H7 (cell line): Measurements from ENCODE around the gene NDUFS1. TPM values are rescaled to one million over a fixed set of nuclear protein-coding genes. Genes with fewer than 3 reads are reported as not detected.
"Not testable (repeated sequence)": the region's sequence is repeated elsewhere in the genome, so short reads cannot be mapped to it uniquely, and the experiment has no call there.

ENCODE experiments used
- DNase-seq: peaks from one replicate; pipeline ENCODE4 v3.0.0; 2012
- H3K27me3 ChIP-seq: 2 replicates; pipeline ENCODE4 v1.6.0; 2011; ENCODE audit warnings: mild to moderate bottlenecking, low read length; ENCODE audit not compliant: control insufficient read depth, insufficient read depth
- H3K36me3 ChIP-seq: replicated peaks from 2 replicates; pipeline ENCODE4 v1.5.1; 2011; ENCODE audit warnings: low read length; ENCODE audit not compliant: control insufficient read depth, insufficient read depth
- H3K4me3 ChIP-seq: 2 replicates; pipeline ENCODE4 v1.5.1; 2011; ENCODE audit warnings: low read depth, mild to moderate bottlenecking, control low read depth, low read length, moderate library complexity; ENCODE audit not compliant: insufficient read depth
- total RNA-seq: library from RNA; depleted of rRNA; stranded (reverse); fragments of >200 nt; shearing (Covaris generic); gene quantifications from 2 replicates; pipeline ENCODE4 v1.2.3, GENCODE V29; 2014; rRNA removed

NDUFS1 gene
- 93.7 and 115 TPM in 2 replicates for total RNA-seq

GRCh38 chr2:206159346-206160124, at the start of gene NDUFS1, which contains the start of gene EEF1B2:
NDUFS1 (minus strand) TSS chr2:206159444; CDS start chr2:206153678, 5,766 bp downstream.
EEF1B2 (plus strand) TSS chr2:206159895; CDS start chr2:206159980, 85 bp downstream.
- peaks cover 17% of the 10 kb centered on the region for H3K36me3 ChIP-seq
- no peaks in the 10 kb centered on the region for H3K27me3 ChIP-seq
- peak; percentile 96 for DNase-seq
- H3K4me3 ChIP-seq: peak within 1 kb of the TSS; percentile 84

- no peaks in the 10 kb centered on the region for H3K27me3 ChIP-seq
- no peak overlapping the region for H3K4me3 ChIP-seq
- no peaks in the 10 kb centered on the region for H3K36me3 ChIP-seq
Observed at GRCh38 chr2:206208900-206209299, 49.7 kb upstream of the NDUFS1 start.

GRCh38 chr2:206207316-206207715, 48.1 kb upstream of the NDUFS1 start:
- not testable (repeated sequence) for H3K4me3 ChIP-seq, DNase-seq, H3K27me3 ChIP-seq

More at GRCh38 chr2:206208900-206209299, 49.7 kb upstream of the NDUFS1 start:
- no peak for DNase-seq

GRCh38 chr2:206204710-206205109, 45.5 kb upstream of the NDUFS1 start:
- DNase-seq: no peak
- Histone ChIP-seq H3K36me3 (no peaks in the 10 kb centered on the region), H3K4me3 (no peak overlapping the region), H3K27me3 (no peaks in the 10 kb centered on the region)

More at GRCh38 chr2:206207316-206207715, 48.1 kb upstream of the NDUFS1 start:
- H3K36me3 ChIP-seq: not testable (repeated sequence)

GRCh38 chr2:206203331-206203730, 44.1 kb upstream of the NDUFS1 start:
- DNase-seq: no peak
- no peaks in the 10 kb centered on the region for H3K27me3 ChIP-seq
- no peak overlapping the region for H3K4me3 ChIP-seq
- no peaks in the 10 kb centered on the region for H3K36me3 ChIP-seq

- no peaks in the 10 kb centered on the region for H3K36me3 ChIP-seq
- no peaks in the 10 kb centered on the region for H3K27me3 ChIP-seq
- peak; percentile 24 for DNase-seq
- no peak overlapping the region for H3K4me3 ChIP-seq
Observed at GRCh38 chr2:206202446-206202845, 43.2 kb upstream of the NDUFS1 start.

GRCh38 chr2:206201075-206201848, 42.0 kb upstream of the NDUFS1 start:
- DNase-seq: no peak
- no peaks in the 10 kb centered on the region for H3K36me3 ChIP-seq
- H3K27me3 ChIP-seq: no peaks in the 10 kb centered on the region
- no peak overlapping the region for H3K4me3 ChIP-seq

GRCh38 chr2:206198677-206199076, 39.4 kb upstream of the NDUFS1 start:
- Histone ChIP-seq H3K36me3 (no peaks in the 10 kb centered on the region), H3K4me3 (no peak overlapping the region), H3K27me3 (no peaks in the 10 kb centered on the region)
- no peak for DNase-seq

GRCh38 chr2:206193671-206194357, 34.6 kb upstream of the NDUFS1 start:
- no peaks in the 10 kb centered on the region for H3K36me3 ChIP-seq
- no peak for DNase-seq
- no peaks in the 10 kb centered on the region for H3K27me3 ChIP-seq
- H3K4me3 ChIP-seq: no peak overlapping the region

GRCh38 chr2:206192157-206192556, 32.9 kb upstream of the NDUFS1 start:
- no peak for DNase-seq
- H3K27me3 ChIP-seq: no peaks in the 10 kb centered on the region
- no peaks in the 10 kb centered on the region for H3K36me3 ChIP-seq
- no peak overlapping the region for H3K4me3 ChIP-seq

GRCh38 chr2:206190689-206191088, 31.4 kb upstream of the NDUFS1 start:
- H3K27me3 ChIP-seq: no peaks in the 10 kb centered on the region
- no peak overlapping the region for H3K4me3 ChIP-seq
- DNase-seq: no peak
- no peaks in the 10 kb centered on the region for H3K36me3 ChIP-seq

- Histone ChIP-seq H3K36me3 (no peaks in the 10 kb centered on the region), H3K4me3 (no peak overlapping the region), H3K27me3 (no peaks in the 10 kb centered on the region)
- no peak for DNase-seq
Observed at GRCh38 chr2:206190111-206190510, 30.9 kb upstream of the NDUFS1 start.

- no peak for DNase-seq
- Histone ChIP-seq H3K36me3 (no peaks in the 10 kb centered on the region), H3K27me3 (no peaks in the 10 kb centered on the region), H3K4me3 (no peak overlapping the region)
Observed at GRCh38 chr2:206189691-206190090, 30.4 kb upstream of the NDUFS1 start.

- not testable (repeated sequence) for H3K36me3 ChIP-seq, DNase-seq, H3K4me3 ChIP-seq, H3K27me3 ChIP-seq
Observed at GRCh38 chr2:206181526-206181925, 22.3 kb upstream of the NDUFS1 start.
